ENCODE measurements around the gene RXRA. TPM values are rescaled to one million over a fixed set of nuclear protein-coding genes. Genes with fewer than 3 reads are reported as not detected.

RXRA gene
- total and polyA plus RNA-seq, 10 of the 15 experiments (the other 5 are each of a cell fraction or from before 2014, with no cell fraction given), result 0.89 to 36.8 (median 11.1) TPM

GRCh38 chr9:134436911-134437310 lies 110.7 kb downstream of the RXRA start (continued):
- TF ChIP-seq JUND (IDR thresholded peaks at IDR 0.05; ENCODE audit: low read depth, low read length), result no peak
- TF ChIP-seq, protein P1, sequence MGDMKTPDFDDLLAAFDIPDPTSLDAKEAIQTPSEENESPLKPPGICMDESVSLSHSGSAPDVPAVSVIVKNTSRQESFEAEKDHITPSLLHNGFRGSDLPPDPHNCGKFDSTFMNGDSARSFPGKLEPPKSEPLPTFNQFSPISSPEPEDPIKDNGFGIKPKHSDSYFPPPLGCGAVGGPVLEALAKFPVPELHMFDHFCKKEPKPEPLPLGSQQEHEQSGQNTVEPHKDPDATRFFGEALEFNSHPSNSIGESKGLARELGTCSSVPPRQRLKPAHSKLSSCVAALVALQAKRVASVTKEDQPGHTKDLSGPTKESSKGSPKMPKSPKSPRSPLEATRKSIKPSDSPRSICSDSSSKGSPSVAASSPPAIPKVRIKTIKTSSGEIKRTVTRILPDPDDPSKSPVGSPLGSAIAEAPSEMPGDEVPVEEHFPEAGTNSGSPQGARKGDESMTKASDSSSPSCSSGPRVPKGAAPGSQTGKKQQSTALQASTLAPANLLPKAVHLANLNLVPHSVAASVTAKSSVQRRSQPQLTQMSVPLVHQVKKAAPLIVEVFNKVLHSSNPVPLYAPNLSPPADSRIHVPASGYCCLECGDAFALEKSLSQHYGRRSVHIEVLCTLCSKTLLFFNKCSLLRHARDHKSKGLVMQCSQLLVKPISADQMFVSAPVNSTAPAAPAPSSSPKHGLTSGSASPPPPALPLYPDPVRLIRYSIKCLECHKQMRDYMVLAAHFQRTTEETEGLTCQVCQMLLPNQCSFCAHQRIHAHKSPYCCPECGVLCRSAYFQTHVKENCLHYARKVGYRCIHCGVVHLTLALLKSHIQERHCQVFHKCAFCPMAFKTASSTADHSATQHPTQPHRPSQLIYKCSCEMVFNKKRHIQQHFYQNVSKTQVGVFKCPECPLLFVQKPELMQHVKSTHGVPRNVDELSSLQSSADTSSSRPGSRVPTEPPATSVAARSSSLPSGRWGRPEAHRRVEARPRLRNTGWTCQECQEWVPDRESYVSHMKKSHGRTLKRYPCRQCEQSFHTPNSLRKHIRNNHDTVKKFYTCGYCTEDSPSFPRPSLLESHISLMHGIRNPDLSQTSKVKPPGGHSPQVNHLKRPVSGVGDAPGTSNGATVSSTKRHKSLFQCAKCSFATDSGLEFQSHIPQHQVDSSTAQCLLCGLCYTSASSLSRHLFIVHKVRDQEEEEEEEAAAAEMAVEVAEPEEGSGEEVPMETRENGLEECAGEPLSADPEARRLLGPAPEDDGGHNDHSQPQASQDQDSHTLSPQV (IDR thresholded peaks at IDR 0.05), result no peak
- no peak for TF ChIP-seq BCLAF1 (IDR thresholded peaks at IDR 0.05)

- POLR2A ChIA-PET, result no interaction called here
- H3K79me2 ChIP-seq (ENCODE audit: control insufficient read depth, insufficient read depth, low read length), result no peaks in the 10 kb centered on the region
- in situ Hi-C loops (cut with MboI) (no loop called here), intact Hi-C loops (cut with micrococcal nuclease; ENCODE audit: unreplicated experiment) (no loop called here)
- no peaks in the 10 kb centered on the region; a peak in 1 of 4 replicates for H3K27me3 ChIP-seq (replicated peaks in 1 of 2; ENCODE audit: control insufficient read depth in 2 of 2, insufficient read depth in 2 of 2, low read length in 1 of 2)
- H3K4me1 ChIP-seq (ENCODE audit: control insufficient read depth, insufficient read depth, low read length), result no peaks in the 10 kb centered on the region
- TF ChIP-seq BRCA1 (IDR thresholded peaks at IDR 0.05; ENCODE audit: low read depth, low read length) (no peak), CBX5 (IDR thresholded peaks at IDR 0.05; ENCODE audit: low read depth) (no peak), ESRRA (IDR thresholded peaks at IDR 0.05; ENCODE audit: low read length) (no peak), ZSCAN29 (IDR thresholded peaks at IDR 0.05) (no peak), SMARCA5 (IDR thresholded peaks at IDR 0.05) (no peak), CEBPZ (IDR thresholded peaks at IDR 0.05; ENCODE audit: low read depth, low read length) (no peak)
- H3K36me3 ChIP-seq (ENCODE audit: control insufficient read depth in 2 of 2, insufficient read depth in 2 of 2, low read length in 1 of 2), result peaks cover 0 to 6% of the 10 kb centered on the region in 2 experiments; a peak in 3 of 4 replicates
- H3K9me3 ChIP-seq (replicated peaks; ENCODE audit: control insufficient read depth, insufficient read depth, low read length), result no peaks in the 10 kb centered on the region
- no peak overlapping the region for H3K4me3 ChIP-seq
- H3K9ac ChIP-seq (ENCODE audit: control insufficient read depth, insufficient read depth, low read length), result no peak overlapping the region
- CTCF ChIA-PET, result interaction anchor here (1.1 kb wide), 1 partner anchor 266 kb away, joined by 3 read pairs; no protein-coding TSS in a partner anchor
- H3K27ac ChIP-seq (ENCODE audit: control insufficient read depth, insufficient read depth), result no peak overlapping the region
- no peak for DNase-seq (ENCODE audit: low read depth, low spot score)
- SMC1A ChIA-PET (ENCODE audit: uncharacterized antibody, unreplicated experiment), result no interaction called here
- H3K4me2 ChIP-seq (ENCODE audit: control insufficient read depth, insufficient read depth), result no peak overlapping the region
- no peak for FAIRE-seq
- no peaks in the 10 kb centered on the region for H4K20me1 ChIP-seq (ENCODE audit: control insufficient read depth, insufficient read depth)
- RAD21 ChIA-PET (ENCODE audit: unreplicated experiment), result no interaction called here
- no TSS peak for BruUV-seq (replicated peaks)
- no peak for ATAC-seq
- H2AFZ ChIP-seq (ENCODE audit: control insufficient read depth, low read depth, low read length), result no peak overlapping the region
- WGBS (ENCODE audit: insufficient coverage, insufficient replicate concordance, low lambda C conversion rate, missing lambda C conversion rate), result 88% methylated on average over 12 of the region's 31 CpGs
Measured at GRCh38 chr9:134437403-134438194, 111.3 kb downstream of the RXRA start.

Data from GM12878 (cell line).